Testis (tissue), 2 donors: ENCODE measurements around the gene WDR20.

Experiments
- POLR2A ChIP-seq: fragments of 450-650 bp; IDR thresholded peaks from one replicate; pipeline ENCODE4 v1.6.1; 2017; ENCODE audit warnings: antibody characterized with exemption, mild to moderate bottlenecking, moderate library complexity
- TF ChIP-seq, protein P1 (sequence below), 3 experiments: fragments of 450-650 bp in 2 of 3; fragments of 200-600 bp in 1 of 3; sonication (generic) in 1 of 3; IDR thresholded peaks; one replicate each; pipeline ENCODE4 v1.5.1; 2016 to 2019; ENCODE audit warnings: antibody characterized with exemption in 3 of 3, mild to moderate bottlenecking in 2 of 3, moderate library complexity in 1 of 3

DNA sequence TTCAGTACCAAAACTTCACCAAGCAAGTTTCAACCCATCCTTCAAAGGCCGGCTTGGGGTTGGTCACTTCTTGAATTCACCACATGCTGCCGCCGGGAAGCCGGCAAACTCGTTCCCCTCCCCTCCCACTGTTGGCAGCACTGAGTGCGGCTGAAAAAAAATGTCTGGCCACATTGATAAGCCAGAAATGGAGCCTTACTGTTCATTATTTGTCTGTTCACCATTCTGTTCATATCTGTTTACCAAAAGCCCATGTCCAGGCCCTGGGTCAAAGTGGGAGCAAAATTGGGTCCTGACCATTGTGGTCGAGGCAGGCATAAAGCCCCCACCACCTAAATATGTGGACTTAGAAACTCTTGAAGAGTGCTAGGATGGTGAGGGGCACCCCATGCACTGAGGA, 45.6 kb upstream of the WDR20 start:
- TF ChIP-seq, protein P1, sequence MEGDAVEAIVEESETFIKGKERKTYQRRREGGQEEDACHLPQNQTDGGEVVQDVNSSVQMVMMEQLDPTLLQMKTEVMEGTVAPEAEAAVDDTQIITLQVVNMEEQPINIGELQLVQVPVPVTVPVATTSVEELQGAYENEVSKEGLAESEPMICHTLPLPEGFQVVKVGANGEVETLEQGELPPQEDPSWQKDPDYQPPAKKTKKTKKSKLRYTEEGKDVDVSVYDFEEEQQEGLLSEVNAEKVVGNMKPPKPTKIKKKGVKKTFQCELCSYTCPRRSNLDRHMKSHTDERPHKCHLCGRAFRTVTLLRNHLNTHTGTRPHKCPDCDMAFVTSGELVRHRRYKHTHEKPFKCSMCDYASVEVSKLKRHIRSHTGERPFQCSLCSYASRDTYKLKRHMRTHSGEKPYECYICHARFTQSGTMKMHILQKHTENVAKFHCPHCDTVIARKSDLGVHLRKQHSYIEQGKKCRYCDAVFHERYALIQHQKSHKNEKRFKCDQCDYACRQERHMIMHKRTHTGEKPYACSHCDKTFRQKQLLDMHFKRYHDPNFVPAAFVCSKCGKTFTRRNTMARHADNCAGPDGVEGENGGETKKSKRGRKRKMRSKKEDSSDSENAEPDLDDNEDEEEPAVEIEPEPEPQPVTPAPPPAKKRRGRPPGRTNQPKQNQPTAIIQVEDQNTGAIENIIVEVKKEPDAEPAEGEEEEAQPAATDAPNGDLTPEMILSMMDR (IDR thresholded peaks at IDR 0.05) = no peak
- no peak for TF ChIP-seq POLR2A
